Measurements from ENCODE around the gene IRF9. TPM values are rescaled to one million over a fixed set of nuclear protein-coding genes. Genes with fewer than 3 reads are reported as not detected.
A peak's percentile ranks its signal among the peaks of the same experiment; 100 is the strongest.

IRF9 gene
- total and polyA plus RNA-seq, 2 donors from 2014 or later: 88.9 to 141 TPM

- FAIRE-seq (no peak), DNase-seq (no peak)
- no peak for TF ChIP-seq CTCF (IDR thresholded peaks at IDR 0.05; ENCODE audit: borderline replicate concordance, extremely low read depth, insufficient read depth)
- H3K4me1 ChIP-seq (ENCODE audit: control insufficient read depth in 2 of 3, insufficient read depth in 2 of 3, low read depth in 1 of 3, low read length in 3 of 3): peaks cover 0 to 3% (median 0%) of the 10 kb centered on the region in 3 donors
- no peaks in the 10 kb centered on the region for H3K9me3 ChIP-seq (ENCODE audit: control insufficient read depth in 2 of 3, insufficient read depth in 1 of 3, low read length in 3 of 3)
- H3K9ac ChIP-seq (ENCODE audit: low read length in 3 of 3): no peak overlapping the region
- H3K27me3 ChIP-seq (ENCODE audit: control insufficient read depth, insufficient read depth, low read length): no peaks in the 10 kb centered on the region
- H3K4me3 ChIP-seq (ENCODE audit: low read length in 3 of 3): no peak overlapping the region
- no peak overlapping the region for H3K27ac ChIP-seq (ENCODE audit: low read depth in 2 of 2, low read length in 2 of 2)
- peaks cover 7 to 47% (median 36%) of the 10 kb centered on the region in 3 donors for H3K36me3 ChIP-seq (ENCODE audit: control insufficient read depth in 2 of 3, insufficient read depth in 3 of 3, low read length in 3 of 3)
- intact Hi-C loops (cut with DNase I): no loop called here
These were observed 46.6 kb downstream of the IRF9 start for GRCh38 chr14:24207625-24208024.

DNA sequence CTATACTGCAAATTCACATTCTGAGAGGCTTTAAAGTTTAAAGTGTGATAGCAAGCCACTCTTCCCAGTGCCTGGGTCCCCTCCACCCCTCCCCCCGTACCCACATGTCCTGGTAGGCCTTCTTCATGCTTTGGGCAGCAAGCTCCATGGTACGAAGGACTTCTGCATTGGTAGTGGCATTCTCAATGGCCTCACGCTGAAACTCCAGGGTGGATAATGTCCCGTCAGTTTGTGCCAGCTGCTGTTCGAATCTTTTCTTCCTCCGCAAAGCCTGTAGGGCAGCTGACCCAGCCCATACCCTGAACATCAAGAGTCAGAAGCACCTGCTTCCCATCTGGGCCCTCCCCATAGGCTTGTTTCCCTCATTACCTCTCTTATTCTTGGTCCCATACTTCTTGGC lies 50.2 kb downstream of the IRF9 start:
- FAIRE-seq: no peak
- Histone ChIP-seq H3K36me3 (ENCODE audit: control insufficient read depth in 2 of 3, insufficient read depth in 3 of 3, low read length in 3 of 3) (peaks cover 7 to 36% (median 23%) of the 10 kb centered on the region in 3 donors), H3K4me3 (ENCODE audit: low read length in 3 of 3) (no peak overlapping the region), H3K27me3 (ENCODE audit: control insufficient read depth, insufficient read depth, low read length) (no peaks in the 10 kb centered on the region), H3K27ac (ENCODE audit: low read depth in 2 of 2, low read length in 2 of 2) (no peak overlapping the region), H3K9ac (ENCODE audit: low read length in 3 of 3) (no peak overlapping the region), H3K9me3 (ENCODE audit: control insufficient read depth in 2 of 3, insufficient read depth in 1 of 3, low read length in 3 of 3) (no peaks in the 10 kb centered on the region), H3K4me1 (ENCODE audit: control insufficient read depth in 2 of 3, insufficient read depth in 2 of 3, low read depth in 1 of 3, low read length in 3 of 3) (peaks cover 3 to 11% (median 3%) of the 10 kb centered on the region in 3 donors)
- no peak for DNase-seq
- intact Hi-C loops (cut with DNase I): no loop called here
- no peak for TF ChIP-seq CTCF (IDR thresholded peaks at IDR 0.05; ENCODE audit: borderline replicate concordance, extremely low read depth, insufficient read depth)

GRCh38 chr14:24212924-24213865 lies 52.1 kb downstream of the IRF9 start, which contains the start of gene CHMP4A:
TSS of gene CHMP4A (minus strand) at chr14:24213488. CDS start at chr14:24213439, 49 bp downstream.
- Histone ChIP-seq H3K36me3 (ENCODE audit: control insufficient read depth in 2 of 3, insufficient read depth in 3 of 3, low read length in 3 of 3) (peaks cover 2 to 24% (median 14%) of the 10 kb centered on the region in 3 donors), H3K9me3 (ENCODE audit: control insufficient read depth in 2 of 3, insufficient read depth in 1 of 3, low read length in 3 of 3) (no peaks in the 10 kb centered on the region), H3K27me3 (ENCODE audit: control insufficient read depth, insufficient read depth, low read length) (no peaks in the 10 kb centered on the region), H3K4me3 (ENCODE audit: low read length in 3 of 3) (peak within 1 kb of the TSS; percentile 67 to 83 (median 83)), H3K4me1 (ENCODE audit: control insufficient read depth in 2 of 3, insufficient read depth in 2 of 3, low read depth in 1 of 3, low read length in 3 of 3) (peaks cover 3 to 11% (median 3%) of the 10 kb centered on the region in 3 donors), H3K9ac (ENCODE audit: low read length in 3 of 3) (peak within 1 kb of the TSS; percentile 75 to 93 (median 78)), H3K27ac (ENCODE audit: low read depth in 2 of 2, low read length in 2 of 2) (peak within 1 kb of the TSS; percentile 91 to 92)
- DNase-seq: peak; percentile 98 to 99 (median 99)
- TF ChIP-seq CTCF (IDR thresholded peaks at IDR 0.05; ENCODE audit: borderline replicate concordance, extremely low read depth, insufficient read depth): no peak
- intact Hi-C loops (cut with DNase I): no loop called here
- FAIRE-seq: no peak
